ENCODE data around the gene CD79A. TPM values are rescaled to one million over a fixed set of nuclear protein-coding genes. Genes with fewer than 3 reads are reported as not detected.
A peak's percentile ranks its signal among the peaks of the same experiment; 100 is the strongest.
"Not testable (repeated sequence)": the region's sequence is repeated elsewhere in the genome, so short reads cannot be mapped to it uniquely, and the experiment has no call there.

The CD79A gene
- polyA plus RNA-seq, 1 donor from 2014 or later: 3,141 TPM

- Mint-ChIP-seq H3K4me1 (peaks cover 0 to 31% (median 24%) of the 10 kb centered on the region in 3 donors), H3K9me3 (no peaks in the 10 kb centered on the region), H3K27ac (peak overlapping the region in 2 of 3 donors; percentile 56 to 85), H3K4me3 (peak overlapping the region in 3 of 4 donors; percentile 8 to 69 (median 45)), H3K27me3 (peaks cover 15% of the 10 kb centered on the region), H3K36me3 (no peaks in the 10 kb centered on the region)
Measured at GRCh38 chr19:41910992-41911888, 34.2 kb downstream of the CD79A start.

- Mint-ChIP-seq H3K4me1 (peaks cover 0 to 28% (median 22%) of the 10 kb centered on the region in 3 donors), H3K4me3 (peak overlapping the region in 3 of 4 donors; percentile 8 to 69 (median 45)), H3K36me3 (no peaks in the 10 kb centered on the region), H3K27ac (peak overlapping the region; percentile 56 to 85 (median 78)), H3K9me3 (no peaks in the 10 kb centered on the region), H3K27me3 (peaks cover 15% of the 10 kb centered on the region)
Measured at GRCh38 chr19:41911889-41912731, 35.0 kb downstream of the CD79A start.

GRCh38 chr19:41912899-41913537 lies 35.9 kb downstream of the CD79A start:
- Mint-ChIP-seq H3K4me3 (peak overlapping the region in 2 of 4 donors; percentile 24 to 49), H3K27me3 (peaks cover 15% of the 10 kb centered on the region), H3K4me1 (peaks cover 0 to 28% (median 21%) of the 10 kb centered on the region in 3 donors), H3K27ac (peak overlapping the region in 1 of 3 donors; percentile 85), H3K36me3 (no peaks in the 10 kb centered on the region), H3K9me3 (no peaks in the 10 kb centered on the region)

DNA sequence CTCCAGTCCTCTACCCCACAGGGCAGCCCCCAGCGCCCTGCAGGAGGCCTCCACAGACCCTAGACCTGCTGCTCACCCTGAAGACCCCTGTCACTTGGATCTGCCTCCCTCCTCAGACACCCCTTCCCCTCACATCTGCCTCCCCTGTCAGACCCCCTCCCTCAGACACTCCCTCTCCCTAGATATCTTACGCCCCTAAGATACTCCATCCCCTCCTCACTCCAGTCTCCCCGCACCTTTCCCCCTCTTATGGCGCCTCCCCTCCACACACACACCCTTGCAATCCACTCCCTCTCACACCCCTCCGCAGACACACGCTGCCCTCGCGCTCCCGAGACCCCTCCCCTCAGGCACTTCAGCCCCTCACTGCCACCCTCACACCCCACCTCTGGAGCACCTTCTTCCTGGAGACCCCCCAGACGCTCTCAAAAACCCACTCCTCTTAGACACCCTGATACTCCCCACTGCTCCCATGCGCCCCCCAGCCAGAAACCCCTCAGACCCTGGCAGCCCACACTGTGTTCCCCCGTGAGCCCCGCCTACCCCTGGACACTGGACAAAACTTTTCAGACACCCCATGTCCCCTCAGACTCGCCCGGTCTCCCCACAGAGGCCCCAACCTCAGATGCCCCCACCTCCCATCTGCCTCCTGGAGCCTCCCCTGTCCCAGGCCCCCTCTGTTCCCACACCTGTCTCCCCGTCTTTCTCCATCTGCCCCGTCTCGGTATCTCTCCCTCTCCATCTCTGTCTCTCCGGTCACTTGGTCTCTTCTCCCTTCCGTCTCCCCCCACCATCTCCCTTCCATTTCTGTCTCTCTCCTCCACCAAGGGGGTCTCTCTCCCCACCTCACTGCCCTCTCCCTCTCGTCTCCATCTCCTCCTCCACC lies 36.7 kb downstream of the CD79A start:
- peaks cover 15% of the 10 kb centered on the region for H3K27me3 Mint-ChIP-seq
- peaks cover 0 to 28% (median 21%) of the 10 kb centered on the region in 3 donors for H3K4me1 Mint-ChIP-seq
- H3K36me3 Mint-ChIP-seq: no peaks in the 10 kb centered on the region
- no peaks in the 10 kb centered on the region for H3K9me3 Mint-ChIP-seq
- H3K27ac Mint-ChIP-seq: no peak overlapping the region
- H3K4me3 Mint-ChIP-seq: peak overlapping the region in 1 of 4 donors; percentile 49

DNA sequence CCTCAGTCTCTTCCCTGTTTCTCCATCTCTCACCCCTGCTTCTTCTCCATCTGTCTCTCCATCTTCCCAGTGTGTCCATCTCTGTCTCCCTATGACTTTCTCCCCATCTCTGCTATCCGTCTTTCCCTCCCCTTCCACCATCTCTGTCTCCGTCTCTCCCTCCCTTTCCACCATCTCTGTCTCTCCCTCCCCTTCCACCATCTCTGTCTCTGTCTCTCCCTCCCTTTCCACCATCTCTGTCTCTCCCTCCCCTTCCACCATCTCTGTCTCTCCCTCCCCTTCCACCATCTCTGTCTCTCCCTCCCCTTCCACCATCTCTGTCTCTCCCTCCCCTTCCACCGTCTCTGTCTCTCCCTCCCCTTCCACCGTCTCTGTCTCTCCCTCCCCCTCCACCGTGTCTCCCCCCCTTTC lies 37.4 kb downstream of the CD79A start:
- H3K4me1 Mint-ChIP-seq: peaks cover 0 to 28% (median 21%) of the 10 kb centered on the region in 3 donors
- H3K27ac Mint-ChIP-seq, H3K9me3 Mint-ChIP-seq, H3K36me3 Mint-ChIP-seq, H3K4me3 Mint-ChIP-seq: not testable (repeated sequence)
- peaks cover 15% of the 10 kb centered on the region for H3K27me3 Mint-ChIP-seq

GRCh38 chr19:41915021-41915775 lies 38.1 kb downstream of the CD79A start:
- H3K36me3 Mint-ChIP-seq: no peaks in the 10 kb centered on the region
- peaks cover 0 to 28% (median 21%) of the 10 kb centered on the region in 3 donors for H3K4me1 Mint-ChIP-seq
- H3K9me3 Mint-ChIP-seq: no peaks in the 10 kb centered on the region
- no peak overlapping the region for H3K4me3 Mint-ChIP-seq
- peaks cover 15% of the 10 kb centered on the region for H3K27me3 Mint-ChIP-seq
- H3K27ac Mint-ChIP-seq: no peak overlapping the region

DNA sequence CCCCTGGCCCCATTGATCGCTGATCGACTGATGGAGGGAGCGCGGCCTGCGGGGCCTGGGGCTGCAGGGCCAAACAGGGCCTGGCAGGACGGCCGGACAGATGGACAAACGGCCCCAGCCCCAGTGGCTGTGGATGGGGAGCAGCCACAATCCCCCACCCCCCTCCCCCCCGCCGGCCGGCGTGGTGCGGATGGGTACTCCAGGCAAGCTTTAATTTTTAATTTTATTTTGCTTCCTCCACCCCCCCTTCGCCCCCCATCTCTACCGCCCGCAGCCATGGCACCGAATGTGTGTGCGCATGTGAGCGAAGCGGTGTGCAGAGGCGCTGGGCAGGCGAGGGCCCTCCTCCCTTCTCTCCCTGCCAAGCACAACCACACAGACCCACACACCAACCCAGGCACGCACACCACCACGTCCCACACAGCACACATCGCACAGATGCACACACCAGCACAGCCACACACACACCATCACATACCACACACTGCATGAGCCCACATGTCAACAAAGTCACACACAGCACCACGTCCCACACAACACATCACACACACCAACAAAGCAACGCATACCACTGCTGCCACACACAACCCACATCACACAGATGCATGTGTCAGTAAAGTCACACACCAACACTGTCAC lies 38.8 kb downstream of the CD79A start:
- Mint-ChIP-seq H3K27ac (no peak overlapping the region), H3K4me3 (no peak overlapping the region), H3K27me3 (peaks cover 15% of the 10 kb centered on the region), H3K4me1 (peaks cover 0 to 21% (median 15%) of the 10 kb centered on the region in 3 donors), H3K36me3 (no peaks in the 10 kb centered on the region), H3K9me3 (no peaks in the 10 kb centered on the region)

- no peak overlapping the region for H3K27ac Mint-ChIP-seq
Measured at GRCh38 chr19:41917676-41918075, 40.6 kb downstream of the CD79A start.

DNA sequence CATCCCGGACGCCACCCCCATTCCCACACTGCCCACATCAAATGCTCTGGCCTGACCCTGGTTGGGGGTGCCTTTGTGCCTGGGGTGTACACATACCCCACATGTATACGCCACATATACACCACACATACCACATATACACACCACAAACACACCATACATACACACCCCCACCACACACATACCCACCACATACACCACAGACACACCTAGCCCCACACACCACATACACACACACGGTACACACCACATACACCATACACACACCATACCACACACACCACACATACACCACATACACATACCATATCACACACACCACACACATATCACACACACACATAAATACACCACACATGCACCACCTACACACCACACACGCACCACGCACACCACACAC lies 41.0 kb downstream of the CD79A start:
- H3K4me3 Mint-ChIP-seq: no peak overlapping the region
- no peaks in the 10 kb centered on the region for H3K36me3 Mint-ChIP-seq
- H3K4me1 Mint-ChIP-seq: peaks cover 1 to 15% (median 10%) of the 10 kb centered on the region in 3 donors
- no peak overlapping the region for H3K27ac Mint-ChIP-seq
- peaks cover 13% of the 10 kb centered on the region for H3K27me3 Mint-ChIP-seq
- no peaks in the 10 kb centered on the region for H3K9me3 Mint-ChIP-seq

More at GRCh38 chr19:41917676-41918075, 40.6 kb downstream of the CD79A start:
- no peak overlapping the region for H3K4me3 Mint-ChIP-seq
- no peaks in the 10 kb centered on the region for H3K36me3 Mint-ChIP-seq
- peaks cover 0 to 16% (median 9%) of the 10 kb centered on the region in 3 donors for H3K4me1 Mint-ChIP-seq
- no peaks in the 10 kb centered on the region for H3K9me3 Mint-ChIP-seq
- peaks cover 13% of the 10 kb centered on the region for H3K27me3 Mint-ChIP-seq

- Mint-ChIP-seq H3K4me1 (peaks cover 5 to 14% (median 14%) of the 10 kb centered on the region in 3 donors), H3K27me3 (peaks cover 16% of the 10 kb centered on the region), H3K4me3 (no peak overlapping the region), H3K36me3 (no peaks in the 10 kb centered on the region), H3K27ac (no peak overlapping the region), H3K9me3 (no peaks in the 10 kb centered on the region)
Measured at GRCh38 chr19:41918653-41919244, 41.7 kb downstream of the CD79A start.

DNA sequence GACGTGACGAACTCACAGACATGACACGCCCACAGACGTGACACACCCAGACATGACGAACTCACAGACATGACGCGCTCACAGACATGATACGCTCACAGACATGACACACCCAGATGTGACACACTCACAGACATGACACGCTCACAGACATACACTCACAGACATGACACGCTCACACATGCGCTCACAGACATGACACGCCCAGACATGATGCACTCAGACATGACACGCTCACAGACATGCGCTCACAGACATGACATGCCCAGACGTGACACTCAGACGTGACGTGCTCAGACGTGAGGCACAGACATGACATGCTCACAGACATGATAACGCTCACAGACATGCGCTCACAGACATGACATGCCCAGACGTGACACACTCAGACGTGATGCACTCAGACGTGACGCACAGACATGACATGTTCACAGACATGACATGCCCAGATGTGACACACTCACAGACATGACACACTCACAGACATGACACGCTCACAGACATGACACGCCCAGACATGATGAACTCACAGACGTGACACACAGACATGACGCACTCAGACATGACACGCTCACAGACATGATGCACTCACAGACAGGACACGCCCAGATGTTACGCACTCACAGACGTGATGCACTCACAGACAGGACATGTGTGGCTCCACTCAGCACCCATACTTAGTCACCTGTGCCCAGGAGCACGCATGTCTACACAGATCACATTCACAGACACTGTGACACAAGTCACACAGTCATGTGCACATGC lies 43.1 kb downstream of the CD79A start:
- H3K4me1 Mint-ChIP-seq: peaks cover 5 to 16% (median 12%) of the 10 kb centered on the region in 3 donors
- no peak overlapping the region for H3K27ac Mint-ChIP-seq
- H3K9me3 Mint-ChIP-seq: no peaks in the 10 kb centered on the region
- no peak overlapping the region for H3K4me3 Mint-ChIP-seq
- peaks cover 13% of the 10 kb centered on the region for H3K27me3 Mint-ChIP-seq
- H3K36me3 Mint-ChIP-seq: no peaks in the 10 kb centered on the region
